Measurements from ENCODE around the gene SMIM10L1.

GRCh38 chr12:11130382-11130781 is 40.6 kb upstream of the SMIM10L1 start:
- TF ChIP-seq CTCF (IDR thresholded peaks at IDR 0.05) (no peak), POLR2A (IDR thresholded peaks at IDR 0.05) (no peak)
